HG03457 (cell line): ENCODE data around the gene RASSF5.
"Not testable (repeated sequence)": the region's sequence is repeated elsewhere in the genome, so short reads cannot be mapped to it uniquely, and the experiment has no call there.

ENCODE experiments used
- ATAC-seq: cut with Tn5 transposase; IDR thresholded peaks from one replicate; pipeline ENCODE4 v1.9.1; 2021; ENCODE audit warnings: moderate number of reproducible peaks; ENCODE audit not compliant: unreplicated experiment

The RASSF5 gene

DNA sequence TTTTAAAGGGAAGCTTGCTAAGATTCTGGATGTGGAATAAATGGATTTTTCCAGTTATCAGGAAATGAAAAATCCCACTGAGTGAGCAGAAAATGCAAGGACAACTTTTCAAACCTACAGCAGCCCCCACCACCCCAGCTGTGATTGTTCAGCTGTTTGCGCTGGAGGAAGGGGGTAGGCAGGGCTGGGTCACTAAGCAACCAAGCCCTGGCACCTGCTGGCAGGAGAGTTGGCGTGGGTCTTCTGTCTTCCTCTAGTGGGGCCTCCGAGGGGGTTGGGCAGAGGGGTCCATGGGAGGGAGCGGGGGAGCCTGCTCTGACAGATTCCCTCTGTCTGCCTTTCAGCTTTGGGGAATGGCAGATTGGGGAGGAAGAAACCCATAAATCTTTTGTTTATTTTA, 59.7 kb downstream of the RASSF5 start:
- no peak for ATAC-seq

DNA sequence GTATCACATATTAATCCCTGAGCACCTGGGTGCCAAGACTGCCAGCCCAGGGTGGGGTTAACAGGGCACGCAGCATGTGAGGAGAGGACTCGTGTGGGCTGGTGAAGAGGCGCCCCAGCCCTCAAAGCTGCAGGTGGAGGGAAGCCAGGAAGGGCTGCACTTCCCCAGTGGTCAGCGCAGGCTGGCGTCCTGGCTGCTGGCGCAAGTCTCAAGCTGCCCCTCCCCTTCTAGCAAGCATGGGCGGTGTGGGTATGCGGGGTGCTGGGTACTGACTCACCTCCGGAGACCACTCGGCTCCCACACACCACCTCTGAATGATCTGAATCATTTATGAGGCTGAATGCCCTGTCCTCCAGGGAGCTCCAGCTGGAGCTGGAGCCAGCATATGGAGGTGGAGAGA, 60.9 kb downstream of the RASSF5 start:
- no peak for ATAC-seq

DNA sequence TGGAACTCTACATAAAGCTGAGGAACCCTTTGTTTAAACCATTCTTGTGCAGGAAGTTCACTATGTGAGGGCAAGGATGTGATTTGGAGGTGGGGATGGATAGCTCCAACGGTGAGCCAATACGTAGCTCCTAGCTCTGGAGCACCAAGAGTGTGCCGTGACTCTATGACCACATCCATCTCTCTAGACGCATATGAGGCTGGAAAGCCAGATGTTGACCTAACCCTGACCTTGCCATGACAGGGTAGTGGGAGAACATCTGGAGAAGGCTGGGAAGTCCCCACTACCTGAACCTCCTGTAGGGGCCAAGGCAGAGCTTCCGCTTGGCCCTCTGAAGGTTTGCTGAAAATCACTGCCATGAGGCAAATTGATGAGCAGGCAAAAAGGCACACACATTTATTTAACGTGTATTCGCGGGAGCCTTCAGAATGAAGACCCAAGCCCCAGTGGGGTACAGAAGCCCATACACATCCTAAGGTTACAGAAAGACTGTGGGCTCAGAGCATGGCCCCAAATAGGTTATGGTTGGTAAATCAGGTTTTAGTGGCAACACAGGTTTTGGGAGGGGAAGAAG, 61.5 kb downstream of the RASSF5 start:
- no peak for ATAC-seq

DNA sequence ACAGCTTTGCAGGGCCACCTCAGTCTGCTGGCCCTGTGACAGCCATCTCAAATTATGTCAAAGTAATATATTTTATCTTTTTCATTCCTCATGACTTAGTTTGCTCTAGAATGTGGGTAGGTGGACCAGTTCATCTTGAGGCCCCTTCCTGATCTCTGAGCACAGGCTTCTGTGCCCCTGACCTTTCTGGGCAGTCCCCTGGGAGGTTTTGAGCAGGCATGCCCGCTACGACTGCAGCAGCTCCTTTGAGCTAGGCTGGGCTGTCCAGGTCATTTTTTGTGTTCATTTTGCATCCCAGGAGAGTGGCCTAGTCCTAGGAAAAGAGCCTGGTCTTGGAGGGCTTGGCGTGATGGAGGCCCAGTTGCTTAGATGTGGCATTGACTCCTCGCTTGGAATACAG, 62.2 kb downstream of the RASSF5 start:
- no peak for ATAC-seq

DNA sequence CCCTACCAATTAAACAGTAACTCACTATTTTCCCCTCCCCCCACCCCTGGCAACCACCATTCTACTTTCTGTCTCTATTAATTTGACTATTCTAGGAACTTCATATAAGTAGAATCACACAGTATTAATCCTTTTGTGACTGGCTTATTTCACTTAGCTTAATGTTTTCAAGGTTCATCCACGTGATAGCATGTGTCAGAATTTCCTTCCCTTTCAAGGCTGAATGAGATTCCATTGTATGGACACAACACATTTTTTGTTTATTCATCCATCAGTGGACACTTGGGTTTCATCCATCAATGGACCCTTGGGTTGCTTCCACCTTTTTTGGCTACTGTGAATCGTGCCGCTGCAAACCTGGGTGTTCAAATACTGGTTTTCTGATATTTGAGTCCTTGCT, 63.2 kb downstream of the RASSF5 start:
- no peak for ATAC-seq

DNA sequence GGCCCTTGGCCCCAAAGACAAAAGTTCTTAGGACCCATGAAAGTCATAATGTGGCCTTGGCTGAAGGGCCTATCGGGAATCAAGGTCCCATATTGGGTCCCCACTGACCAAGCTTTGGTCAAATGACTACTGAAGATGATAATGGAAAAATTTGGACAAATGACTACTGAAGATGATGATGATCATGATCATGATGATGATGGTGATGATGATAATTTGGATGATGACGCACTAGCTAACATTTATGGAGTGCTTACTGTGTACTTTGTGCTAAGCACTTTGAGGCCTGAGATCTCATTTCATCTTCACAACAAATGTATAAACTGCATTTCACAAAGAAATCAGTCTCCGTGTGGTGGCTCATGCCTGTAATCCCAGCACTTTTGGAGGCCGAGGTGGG, 65.5 kb downstream of the RASSF5 start:
- no peak for ATAC-seq

DNA sequence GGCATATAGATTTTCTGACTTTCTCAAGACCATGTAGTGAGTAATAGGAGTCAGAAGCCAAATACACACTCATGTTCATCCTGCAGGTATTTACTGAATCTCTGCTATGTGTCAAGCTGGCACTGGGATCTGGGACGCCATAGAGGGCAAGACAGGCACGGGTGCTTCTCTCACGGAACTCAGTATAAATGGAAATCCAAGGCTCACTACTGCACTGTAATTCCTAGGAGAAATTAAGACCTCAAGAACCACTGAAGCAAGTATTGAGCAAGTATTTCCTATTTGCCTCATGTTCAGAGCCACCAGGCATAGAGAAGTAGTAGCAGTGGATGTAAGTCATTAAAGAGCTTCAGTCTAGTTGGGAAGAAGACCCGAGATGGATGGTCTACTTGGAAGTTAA, 66.0 kb downstream of the RASSF5 start:
- no peak for ATAC-seq

DNA sequence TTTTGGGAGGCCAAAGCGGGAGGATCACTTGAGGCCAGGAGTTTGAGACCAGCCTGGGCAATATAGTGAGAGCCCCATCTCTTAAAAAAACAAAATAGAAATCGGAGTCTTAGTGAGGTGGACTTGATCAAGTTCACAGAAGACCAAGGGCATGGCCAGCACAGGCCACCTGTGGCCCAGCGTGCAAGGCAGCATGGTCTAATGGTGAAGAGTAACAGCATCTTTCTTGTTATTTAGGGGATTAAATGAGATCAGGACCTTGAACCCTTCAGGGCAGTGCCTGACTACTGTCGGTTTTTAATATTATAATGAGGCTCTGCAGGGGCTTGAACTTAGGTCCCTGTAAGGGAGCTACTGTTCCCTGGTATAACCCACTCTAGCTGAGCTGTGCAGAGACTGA, 66.4 kb downstream of the RASSF5 start:
- no peak for ATAC-seq

DNA sequence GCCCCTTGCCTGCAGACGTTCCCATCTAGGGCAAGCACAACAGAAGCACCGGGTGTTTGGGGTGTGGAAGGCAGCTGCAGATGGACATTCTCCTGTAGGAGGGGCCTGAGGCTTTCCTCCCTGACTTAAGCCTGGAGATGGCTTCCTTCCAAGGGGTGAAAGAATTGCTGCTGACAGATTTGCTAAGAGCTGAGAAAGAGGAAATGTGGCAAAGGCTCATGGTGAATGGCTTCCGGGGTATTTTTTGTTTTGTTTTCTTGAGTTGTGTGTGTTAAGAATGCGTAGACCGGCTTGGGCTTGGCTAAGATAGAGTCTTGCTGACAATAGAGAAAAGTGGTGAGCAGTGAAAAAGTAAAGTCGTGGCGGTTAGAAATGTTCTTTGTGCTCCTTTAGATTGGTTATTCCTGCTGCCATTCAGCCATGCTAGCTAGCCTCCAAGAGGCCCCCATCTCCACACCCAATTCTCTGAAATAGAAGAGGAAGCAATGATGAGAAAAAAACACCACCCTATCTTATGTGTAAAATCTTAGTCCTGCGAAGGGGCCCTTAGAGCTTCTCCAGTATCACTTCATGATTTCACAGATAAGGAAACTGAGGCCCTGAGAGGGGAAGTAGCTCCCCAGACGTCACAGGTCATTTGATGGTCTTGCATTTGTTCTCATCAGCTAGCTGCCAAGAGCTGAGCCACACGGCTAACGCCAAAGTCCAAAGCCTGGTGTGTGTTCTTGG, 68.0 kb downstream of the RASSF5 start:
- ATAC-seq, result no peak

DNA sequence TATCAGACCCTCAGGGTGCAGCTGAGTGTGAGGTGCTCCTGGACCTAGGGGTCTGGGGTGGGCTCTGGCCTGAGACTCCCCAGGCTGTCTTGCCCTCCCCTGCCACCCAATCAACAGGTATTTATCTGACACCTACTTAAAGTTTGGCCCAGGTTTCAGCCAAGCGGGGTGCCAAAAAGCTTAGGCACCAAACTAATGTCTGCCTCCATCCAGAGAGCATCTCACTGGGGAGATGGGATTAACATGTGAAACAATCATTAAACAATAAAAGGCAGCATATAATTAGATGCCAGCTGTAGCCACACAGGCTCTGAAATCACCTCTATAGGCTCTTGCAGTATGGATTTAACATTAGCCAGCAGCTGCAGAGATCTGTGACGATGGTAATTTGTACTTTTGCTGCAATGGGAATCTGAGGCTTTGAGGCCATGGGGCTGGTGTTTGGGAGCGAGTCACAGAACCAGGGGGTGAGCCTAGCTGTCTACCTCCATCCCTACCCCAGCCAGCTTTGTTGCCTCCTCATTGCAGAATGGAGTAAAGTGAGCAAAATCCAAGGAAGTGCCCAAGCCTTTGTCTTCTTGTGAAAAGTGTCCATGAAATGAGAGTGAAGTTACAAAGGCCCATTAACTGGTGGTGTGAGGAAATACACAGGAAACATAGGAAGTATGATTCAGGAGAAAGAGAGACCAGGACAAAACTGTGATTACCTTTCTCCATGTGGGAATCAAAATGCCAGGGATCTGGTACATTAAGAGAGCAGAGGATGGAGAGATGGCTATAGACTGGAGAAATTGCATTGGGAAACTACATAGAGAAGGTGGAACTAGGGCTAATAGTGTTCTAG, 68.8 kb downstream of the RASSF5 start:
- ATAC-seq, result no peak

DNA sequence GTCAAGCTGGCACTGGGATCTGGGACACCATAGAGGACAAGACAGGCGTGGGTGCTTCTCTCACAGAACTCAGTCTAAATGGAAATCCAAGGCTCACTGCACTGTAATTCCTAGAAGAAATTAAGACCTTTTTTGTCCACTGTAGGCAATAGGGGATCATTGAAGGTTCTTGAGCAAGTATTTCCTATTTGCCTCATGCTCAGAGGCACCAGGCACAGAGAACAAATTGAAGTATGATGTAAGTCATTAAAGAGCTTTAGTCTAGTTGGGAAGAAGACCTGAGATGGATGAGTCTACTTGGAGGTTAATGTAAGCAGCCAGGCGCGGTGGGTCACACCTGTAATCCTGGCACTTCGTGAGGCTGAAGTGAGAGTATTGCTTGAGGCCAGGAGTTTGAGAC, 70.3 kb downstream of the RASSF5 start:
- no peak for ATAC-seq

DNA sequence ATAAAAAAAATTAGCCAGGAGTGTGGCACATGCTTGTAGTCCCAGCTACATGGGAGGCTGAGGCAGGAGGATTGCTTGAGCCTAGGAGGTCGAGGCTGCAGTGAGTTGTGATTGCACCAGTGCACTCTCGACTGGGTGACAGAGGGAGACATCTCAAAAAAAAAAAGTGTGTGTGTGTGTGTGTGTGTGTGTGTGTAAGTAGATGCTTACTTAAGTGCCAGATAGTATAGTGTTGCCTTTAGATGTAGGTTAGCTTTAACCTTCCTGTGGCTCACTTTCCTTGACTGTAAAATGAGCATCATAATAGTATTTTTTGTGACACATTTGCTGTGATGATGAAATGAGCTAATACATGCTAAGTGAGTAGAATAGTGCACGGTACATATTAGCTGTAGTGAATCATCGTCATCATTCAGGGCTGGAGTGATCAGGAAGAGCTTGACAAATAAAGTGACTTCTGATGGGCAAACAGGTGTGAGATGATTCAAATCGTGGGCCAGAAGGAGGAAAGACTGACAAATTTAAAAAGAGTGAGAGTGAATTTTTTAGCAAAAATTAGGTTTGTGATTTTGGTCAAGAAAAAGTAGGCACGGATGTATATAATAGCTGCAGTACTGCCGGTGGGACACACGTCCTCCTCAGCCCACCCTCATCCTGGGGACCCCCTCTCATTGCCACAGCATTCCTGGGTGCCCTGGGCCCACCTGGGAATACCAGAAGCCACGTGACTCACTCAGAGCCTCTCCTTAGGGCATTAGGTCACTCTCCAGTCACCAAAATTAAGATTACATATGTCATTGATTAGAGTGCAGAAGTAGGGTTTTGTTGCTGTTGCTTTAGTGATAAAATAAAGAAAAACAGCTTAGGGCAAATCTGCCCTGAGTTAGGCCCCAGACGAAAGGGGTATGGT, 71.0 kb downstream of the RASSF5 start:
- no peak for ATAC-seq

DNA sequence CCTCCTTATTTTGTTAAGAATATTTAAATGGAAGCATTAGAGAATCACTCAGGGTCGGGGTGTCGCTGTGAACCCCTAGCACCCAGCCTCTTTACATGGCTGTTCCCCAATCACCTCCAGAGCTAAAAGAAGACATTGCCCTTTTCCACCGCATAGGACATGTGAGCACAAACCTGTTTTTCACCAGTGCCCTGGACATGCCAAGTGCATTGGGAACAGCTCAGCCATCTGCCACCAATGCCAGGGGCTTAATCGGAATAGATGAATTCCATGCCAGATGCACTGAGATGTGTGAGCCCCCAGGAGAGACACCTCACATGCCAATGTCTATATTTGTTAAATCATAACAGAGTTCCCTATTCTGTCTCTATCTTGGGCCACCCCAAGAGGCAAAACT, 71.6 kb downstream of the RASSF5 start:
- no peak for ATAC-seq

DNA sequence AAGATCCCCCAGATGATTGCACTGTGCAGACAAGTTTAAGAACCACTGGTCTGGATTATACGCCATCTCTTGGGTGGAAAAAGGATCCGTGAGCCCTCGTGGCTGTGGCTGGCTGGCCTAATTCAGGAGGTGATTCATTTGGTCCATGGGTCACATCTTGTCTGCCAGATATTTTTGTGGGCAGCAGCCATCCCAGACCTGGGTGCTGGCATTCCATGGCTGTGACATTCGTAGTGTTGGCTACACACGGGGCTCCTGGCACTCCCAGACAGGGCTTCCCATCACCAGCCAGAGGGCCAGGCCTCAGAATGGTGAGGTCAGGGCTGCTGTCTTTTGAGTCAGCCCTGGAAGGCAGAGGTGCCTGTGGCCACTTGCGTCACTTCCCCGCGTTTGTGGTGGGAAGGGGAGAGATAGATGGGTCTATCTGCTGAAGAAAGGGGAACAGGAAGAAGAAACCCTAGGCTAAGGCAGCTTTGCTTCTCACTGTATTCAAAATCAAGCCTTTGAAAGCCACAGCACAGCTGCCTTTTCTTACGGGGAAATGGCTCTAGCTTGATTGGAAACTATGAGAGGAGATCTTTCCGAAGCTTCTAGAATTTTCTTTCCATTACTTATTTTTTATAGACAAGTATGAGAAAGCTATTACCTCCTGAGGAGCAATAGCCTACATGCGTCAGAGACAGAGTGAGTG, 72.6 kb downstream of the RASSF5 start:
- ATAC-seq, result peak; percentile 73

DNA sequence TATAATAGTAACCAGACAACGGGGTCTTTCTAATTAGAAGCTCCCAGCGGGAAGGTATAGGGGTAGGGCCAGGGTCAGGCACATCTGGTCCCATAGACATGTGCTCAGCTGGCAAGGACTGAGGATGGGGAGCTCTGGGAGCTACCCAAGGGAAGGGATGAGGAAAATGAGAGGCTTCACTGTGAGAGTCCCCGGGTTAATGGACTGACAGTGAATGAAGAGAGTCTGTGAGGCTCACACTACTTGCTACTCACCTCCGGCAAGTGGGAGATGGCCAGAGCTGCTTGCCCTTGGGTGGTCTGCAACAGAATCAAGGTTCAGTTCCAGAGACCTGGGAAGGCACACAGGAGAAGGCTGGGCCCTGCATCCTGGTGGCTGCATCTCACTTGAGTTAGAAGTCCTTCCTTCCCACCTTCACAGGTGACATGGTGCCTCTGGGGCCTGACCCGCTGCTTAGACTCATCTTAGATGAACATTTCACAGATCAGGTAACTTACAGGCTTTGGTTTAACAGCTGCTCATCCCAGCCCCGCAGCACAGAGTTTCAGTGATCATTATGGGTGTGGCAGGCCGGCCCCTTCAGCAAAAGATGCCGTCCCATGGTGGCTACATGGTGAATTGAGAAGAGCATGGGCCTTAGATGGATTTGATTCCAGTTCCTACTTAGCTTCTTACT, 73.2 kb downstream of the RASSF5 start:
- peak; percentile 18 for ATAC-seq

DNA sequence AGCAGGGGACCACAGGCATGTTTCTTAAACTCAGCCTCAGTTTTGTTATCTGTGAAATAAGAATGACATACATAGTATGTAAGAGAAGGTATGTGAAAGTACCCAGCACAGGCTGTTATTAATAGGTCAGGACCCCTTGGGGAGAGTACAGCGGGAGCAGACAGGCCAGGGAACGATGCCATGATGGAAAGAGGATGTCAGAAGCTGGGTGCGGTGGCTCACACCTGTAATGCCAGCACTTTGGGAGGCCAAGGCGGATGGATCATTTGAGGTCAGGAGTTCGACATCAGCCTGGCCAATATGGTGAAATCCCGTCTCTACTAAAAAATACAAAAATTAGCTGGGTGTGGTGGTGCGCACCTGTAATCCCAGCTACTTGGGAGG, 73.8 kb downstream of the RASSF5 start:
- ATAC-seq, result not testable (repeated sequence)

DNA sequence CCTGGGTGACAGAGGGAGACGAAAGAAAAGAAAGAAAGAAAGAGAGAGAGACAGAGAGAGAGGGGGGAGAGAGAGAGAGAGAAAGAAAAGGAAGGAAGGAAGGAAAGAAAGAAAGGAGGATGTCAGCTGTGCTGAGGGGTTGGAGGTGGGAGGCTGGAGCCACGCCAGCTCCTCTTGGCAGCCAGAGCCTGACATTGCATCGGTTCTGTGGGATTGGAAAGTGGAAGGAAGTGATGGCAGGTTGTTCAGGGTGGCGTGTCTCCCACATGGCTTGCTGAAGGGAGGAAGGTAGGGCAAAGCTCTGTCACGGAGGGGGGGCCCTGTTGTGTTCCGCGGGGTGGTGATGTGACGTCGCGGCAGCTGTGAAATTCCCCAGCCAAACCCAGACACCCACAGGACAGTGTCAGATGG, 74.2 kb downstream of the RASSF5 start:
- ATAC-seq, result no peak

DNA sequence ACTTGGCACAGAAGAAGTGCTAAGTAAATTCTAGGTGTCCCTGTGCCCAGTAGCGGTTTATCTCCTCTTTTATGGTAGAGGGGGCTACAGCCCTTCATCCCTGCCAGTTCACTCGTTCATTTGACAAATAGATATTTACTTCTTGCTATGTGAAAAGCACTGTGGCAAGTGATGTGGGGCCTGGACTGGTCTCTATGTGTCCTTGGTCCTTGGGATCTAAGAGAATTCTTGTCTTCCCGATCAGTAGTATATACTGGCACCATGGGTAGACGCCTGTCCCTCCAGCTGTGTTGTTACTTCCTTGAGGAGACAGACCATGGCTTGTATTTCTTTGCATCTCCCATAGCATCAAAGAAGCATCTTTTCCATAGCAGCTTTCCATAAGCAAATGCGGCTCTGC, 75.2 kb downstream of the RASSF5 start:
- no peak for ATAC-seq

DNA sequence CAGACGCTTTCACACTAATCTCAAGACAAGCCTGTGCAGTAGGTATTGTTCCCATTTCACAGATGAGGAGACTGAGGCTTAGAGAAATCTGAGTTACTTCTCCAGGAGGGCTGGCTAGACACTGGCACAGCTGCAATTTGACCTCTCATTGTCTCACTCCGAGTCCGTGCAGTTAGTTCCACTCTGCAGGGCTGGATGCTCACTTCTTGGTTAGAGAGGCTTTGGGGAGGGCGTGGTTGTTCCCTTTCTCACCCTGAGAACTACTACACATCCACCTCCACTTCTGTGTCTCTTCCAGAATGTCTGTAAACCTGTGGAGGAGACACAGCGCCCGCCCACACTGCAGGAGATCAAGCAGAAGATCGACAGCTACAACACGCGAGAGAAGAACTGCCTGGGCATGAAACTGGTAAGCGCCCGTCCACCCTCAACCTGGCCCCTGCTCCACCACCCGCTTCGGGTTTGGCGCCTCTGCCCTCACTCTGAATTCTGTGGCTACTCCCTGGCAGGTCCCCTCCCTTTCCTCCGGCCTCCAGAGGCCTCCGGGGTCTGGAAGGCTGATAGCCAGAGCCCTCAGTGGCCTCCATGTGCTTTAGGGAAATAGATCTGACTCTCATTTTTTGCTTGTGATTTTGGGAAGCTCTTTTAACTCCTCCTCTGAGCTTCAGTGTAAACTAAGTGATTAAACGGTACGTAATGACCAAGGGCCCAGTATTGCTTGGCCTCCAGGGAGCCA, 75.8 kb downstream of the RASSF5 start:
- no peak for ATAC-seq
